Measurements from ENCODE around the gene DUS1L. TPM values are rescaled to one million over a fixed set of nuclear protein-coding genes. Genes with fewer than 3 reads are reported as not detected.
A peak's percentile ranks its signal among the peaks of the same experiment; 100 is the strongest.

DUS1L gene
- total RNA-seq, 1 experiment from 2014 or later, result 129 TPM

GRCh38 chr17:82022310-82022980, 43.2 kb downstream of the DUS1L start, which contains the start of gene CENPX:
TSS of gene CENPX (minus strand) at chr17:82022878. CDS start at chr17:82022861, 17 bp downstream.
- Mint-ChIP-seq H3K4me3 (ENCODE audit: unreplicated experiment) (peak within 1 kb of the TSS; percentile 83), H3K27me3 (ENCODE audit: insufficient read depth, unreplicated experiment) (no peaks in the 10 kb centered on the region), H3K36me3 (ENCODE audit: insufficient read depth, unreplicated experiment) (peaks cover 64% of the 10 kb centered on the region), H3K27ac (ENCODE audit: unreplicated experiment) (peak within 1 kb of the TSS; percentile 59), H3K9me3 (ENCODE audit: unreplicated experiment) (no peaks in the 10 kb centered on the region), H3K4me1 (ENCODE audit: low read depth, unreplicated experiment) (peaks cover 6% of the 10 kb centered on the region)
- TSS peak; percentile 51 for BruUV-seq (replicated peaks)
- Histone ChIP-seq H3K27me3 (replicated peaks; ENCODE audit: control insufficient read depth, insufficient read depth, low read length) (no peaks in the 10 kb centered on the region), H3K4me1 (peaks cover 15% of the 10 kb centered on the region), H3K4me3 (ENCODE audit: low read depth, low read length) (peak within 1 kb of the TSS; percentile 85), H3K36me3 (ENCODE audit: control insufficient read depth, insufficient read depth, low read length) (no peaks in the 10 kb centered on the region; the same call in none of the 2 replicates), H3K9me3 (no peaks in the 10 kb centered on the region)
- ChIA-PET CTCF (interaction anchor here (0.7 to 5.0 kb wide), 13 partner anchors 8 to 183 kb away, joined by 3 to 92 read pairs (median 6); partner anchors contain the start of genes DCXR, NOTUM and RAC3), POLR2A (interaction anchor here (0.6 to 2.9 kb wide), 12 partner anchors 9 to 96 kb away, joined by 3 to 51 read pairs (median 8); partner anchors contain the start of genes DCXR, FASN, GPS1 and MAFG)
- DNase-seq, result no peak
- no peak for TF ChIP-seq CTCF (IDR thresholded peaks at IDR 0.05; ENCODE audit: insufficient read depth in 1 of 2, low read depth in 1 of 2, low read length in 1 of 2, severe bottlenecking in 1 of 2, unreplicated experiment in 1 of 2)
- intact Hi-C loops (cut with micrococcal nuclease; ENCODE audit: unreplicated experiment), result loop anchor here (5.0 kb wide), 2 partner anchors 95 to 150 kb away; partner anchors contain the start of genes ARHGDIA and MAFG

GRCh38 chr17:82021900-82022309, 43.7 kb downstream of the DUS1L start:
- POLR2A ChIA-PET, result interaction anchor here (1.7 to 2.9 kb wide), 4 partner anchors 10 to 76 kb away, joined by 7 to 51 read pairs (median 12); partner anchors contain the start of genes DCXR, FASN and RAC3
- H3K9me3 Mint-ChIP-seq (ENCODE audit: unreplicated experiment), result no peaks in the 10 kb centered on the region
- peak overlapping the region; percentile 83 for H3K4me3 Mint-ChIP-seq (ENCODE audit: unreplicated experiment)
- DNase-seq, result no peak
- H3K4me1 Mint-ChIP-seq (ENCODE audit: low read depth, unreplicated experiment), result peaks cover 6% of the 10 kb centered on the region
- CTCF ChIA-PET, result interaction anchor here (0.6 to 5.0 kb wide), 6 partner anchors 9 to 533 kb away, joined by 4 to 92 read pairs (median 24); partner anchors contain the start of genes DCXR, NOTUM and RAC3
- Histone ChIP-seq H3K4me1 (peaks cover 15% of the 10 kb centered on the region), H3K27me3 (replicated peaks; ENCODE audit: control insufficient read depth, insufficient read depth, low read length) (no peaks in the 10 kb centered on the region), H3K4me3 (ENCODE audit: low read depth, low read length) (peak overlapping the region; percentile 85), H3K9me3 (no peaks in the 10 kb centered on the region), H3K36me3 (ENCODE audit: control insufficient read depth, insufficient read depth, low read length) (no peaks in the 10 kb centered on the region; the same call in none of the 2 replicates)
- BruUV-seq (replicated peaks), result no TSS peak
- intact Hi-C loops (cut with micrococcal nuclease; ENCODE audit: unreplicated experiment), result loop anchor here (1.0 to 5.0 kb wide), 3 partner anchors 61 to 150 kb away; partner anchors contain the start of genes ARHGDIA, MAFG and NOTUM
- H3K27me3 Mint-ChIP-seq (ENCODE audit: insufficient read depth, unreplicated experiment), result no peaks in the 10 kb centered on the region
- H3K36me3 Mint-ChIP-seq (ENCODE audit: insufficient read depth, unreplicated experiment), result peaks cover 65% of the 10 kb centered on the region
- peak overlapping the region; percentile 59 for H3K27ac Mint-ChIP-seq (ENCODE audit: unreplicated experiment)
- TF ChIP-seq CTCF (IDR thresholded peaks at IDR 0.05; ENCODE audit: insufficient read depth in 1 of 2, low read depth in 1 of 2, low read length in 1 of 2, severe bottlenecking in 1 of 2, unreplicated experiment in 1 of 2), result no peak
